Activated T-cell treated with anti-CD3 and anti-CD28 coated beads, Interleukin-2, amount 50 U/mL, for 1 hour (primary cell): ENCODE measurements around the gene AZU1.

Experiments
- DNase-seq: peaks from one replicate; pipeline ENCODE4 v3.0.0-alpha.2; 2020

The AZU1 gene, protein sequence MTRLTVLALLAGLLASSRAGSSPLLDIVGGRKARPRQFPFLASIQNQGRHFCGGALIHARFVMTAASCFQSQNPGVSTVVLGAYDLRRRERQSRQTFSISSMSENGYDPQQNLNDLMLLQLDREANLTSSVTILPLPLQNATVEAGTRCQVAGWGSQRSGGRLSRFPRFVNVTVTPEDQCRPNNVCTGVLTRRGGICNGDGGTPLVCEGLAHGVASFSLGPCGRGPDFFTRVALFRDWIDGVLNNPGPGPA

DNA sequence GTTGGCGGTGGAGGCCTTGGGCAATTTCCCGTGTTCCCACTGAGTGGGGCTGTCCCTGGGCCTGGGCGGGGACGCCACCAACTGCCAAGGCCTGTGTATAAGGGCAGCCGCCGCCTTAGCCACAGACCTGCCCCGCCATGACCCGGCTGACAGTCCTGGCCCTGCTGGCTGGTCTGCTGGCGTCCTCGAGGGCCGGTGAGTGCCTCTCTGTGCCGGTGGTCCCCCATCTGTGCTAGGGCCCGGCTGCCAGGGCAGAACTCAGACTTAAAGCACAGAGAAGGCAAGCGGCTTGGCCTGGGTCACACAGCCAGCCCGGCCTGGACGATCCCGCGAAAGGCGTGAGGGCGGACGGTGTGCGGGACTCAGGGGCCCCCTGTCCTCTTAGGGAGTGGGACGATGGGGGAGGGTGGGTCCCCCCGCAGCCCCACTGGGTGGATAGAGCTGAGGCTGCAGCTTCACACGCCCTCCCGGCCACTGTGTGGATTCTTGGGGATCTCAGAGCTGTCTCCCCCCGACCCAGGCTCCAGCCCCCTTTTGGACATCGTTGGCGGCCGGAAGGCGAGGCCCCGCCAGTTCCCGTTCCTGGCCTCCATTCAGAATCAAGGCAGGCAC lies at the start of gene AZU1:
AZU1 (plus strand) TSS at position 128 of the 612 bp plus-strand sequence; CDS start at position 138, 10 bp downstream.
- DNase-seq = no peak

GRCh38 chr19:778910-779653 lies 48.6 kb upstream of the AZU1 start:
- no peak for DNase-seq

DNA sequence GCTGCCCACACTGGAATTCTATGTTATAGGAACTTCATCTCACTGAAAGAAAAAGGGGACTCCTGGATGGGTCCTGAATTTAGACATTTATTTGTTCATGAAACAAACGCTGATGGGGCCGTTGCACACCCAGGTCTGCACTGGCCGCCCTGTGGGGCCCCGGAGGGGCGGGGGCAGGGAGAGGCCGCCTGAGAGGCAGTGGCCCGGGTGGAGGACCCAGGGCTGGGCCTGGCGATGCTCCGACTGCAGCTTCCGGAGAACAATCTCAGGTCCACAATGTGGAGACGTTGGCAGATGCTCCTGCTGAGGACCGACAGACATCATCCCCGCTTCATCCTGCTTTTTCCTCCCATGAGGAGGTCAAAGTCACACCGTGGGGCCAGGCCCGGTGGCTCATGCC lies 46.7 kb upstream of the AZU1 start:
- no peak for DNase-seq

- no peak for DNase-seq
These were observed 45.8 kb upstream of the AZU1 start for GRCh38 chr19:781800-782184.

GRCh38 chr19:782185-782877 lies 45.3 kb upstream of the AZU1 start:
- no peak for DNase-seq

DNA sequence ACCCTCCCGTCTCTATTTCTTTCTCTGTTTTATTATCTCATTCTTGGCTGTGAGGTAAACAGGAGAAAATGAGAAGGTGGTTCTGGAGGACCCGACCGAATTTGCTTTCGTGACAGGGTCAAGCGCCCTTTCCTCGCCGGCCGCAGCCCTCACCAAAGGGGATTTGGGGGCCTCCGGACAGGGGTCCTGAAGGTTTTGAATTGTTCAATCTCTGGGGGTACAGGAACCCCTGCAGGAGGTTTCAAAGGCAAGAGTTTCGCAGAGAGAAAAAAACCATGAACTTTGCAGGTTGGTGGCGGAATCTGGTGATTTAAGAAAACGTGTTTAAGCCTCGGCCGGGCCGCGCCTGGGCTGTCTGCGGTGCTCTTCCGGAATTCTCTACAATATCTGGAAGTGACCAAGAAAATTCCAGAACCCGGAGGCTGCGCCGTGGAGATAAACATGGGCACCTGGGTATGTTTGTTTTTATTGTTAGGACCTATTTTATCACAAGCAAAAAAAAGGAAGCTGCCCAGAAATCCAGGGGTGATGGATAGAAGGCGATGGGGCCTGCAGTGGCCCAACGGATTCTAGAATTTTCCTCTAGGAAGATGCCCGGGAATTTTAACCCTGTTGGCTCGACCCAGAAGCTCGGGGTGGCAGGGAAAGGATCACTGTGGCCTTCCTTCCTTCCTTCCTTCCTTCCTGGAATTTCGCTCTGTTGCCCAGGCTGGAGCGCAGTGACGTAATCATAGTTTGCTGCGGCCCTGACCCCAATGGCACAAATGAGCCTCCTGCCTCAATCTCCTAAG lies 44.6 kb upstream of the AZU1 start:
- no peak for DNase-seq

GRCh38 chr19:784541-784940 lies 43.1 kb upstream of the AZU1 start:
- DNase-seq = no peak

DNA sequence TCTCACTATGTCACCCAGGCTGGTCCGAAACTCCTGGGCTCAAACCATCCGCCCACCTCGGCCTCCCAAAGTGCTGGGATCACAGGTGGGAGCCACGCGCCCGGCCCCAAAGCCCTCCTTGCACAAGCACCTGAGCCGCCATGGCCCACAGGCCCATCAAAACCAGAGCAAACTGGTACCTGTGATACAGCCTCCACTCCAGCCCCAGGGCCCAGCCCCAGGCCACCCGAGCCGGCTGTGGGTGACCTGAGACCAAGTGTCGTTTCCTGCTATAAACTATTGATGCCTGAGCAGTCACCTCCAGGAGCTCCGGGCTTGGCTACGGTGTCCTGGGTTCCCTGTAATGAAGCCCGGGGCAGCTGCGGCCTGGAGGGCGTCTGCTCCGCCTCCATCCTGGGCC lies 40.1 kb upstream of the AZU1 start:
- DNase-seq = no peak

GRCh38 chr19:788686-788982 lies 39.0 kb upstream of the AZU1 start:
- DNase-seq = no peak

GRCh38 chr19:788983-789700 lies 38.5 kb upstream of the AZU1 start:
- no peak for DNase-seq

GRCh38 chr19:789701-790060 lies 38.0 kb upstream of the AZU1 start:
- DNase-seq = no peak

- DNase-seq = no peak
These were observed 36.5 kb upstream of the AZU1 start for GRCh38 chr19:791007-791566.

DNA sequence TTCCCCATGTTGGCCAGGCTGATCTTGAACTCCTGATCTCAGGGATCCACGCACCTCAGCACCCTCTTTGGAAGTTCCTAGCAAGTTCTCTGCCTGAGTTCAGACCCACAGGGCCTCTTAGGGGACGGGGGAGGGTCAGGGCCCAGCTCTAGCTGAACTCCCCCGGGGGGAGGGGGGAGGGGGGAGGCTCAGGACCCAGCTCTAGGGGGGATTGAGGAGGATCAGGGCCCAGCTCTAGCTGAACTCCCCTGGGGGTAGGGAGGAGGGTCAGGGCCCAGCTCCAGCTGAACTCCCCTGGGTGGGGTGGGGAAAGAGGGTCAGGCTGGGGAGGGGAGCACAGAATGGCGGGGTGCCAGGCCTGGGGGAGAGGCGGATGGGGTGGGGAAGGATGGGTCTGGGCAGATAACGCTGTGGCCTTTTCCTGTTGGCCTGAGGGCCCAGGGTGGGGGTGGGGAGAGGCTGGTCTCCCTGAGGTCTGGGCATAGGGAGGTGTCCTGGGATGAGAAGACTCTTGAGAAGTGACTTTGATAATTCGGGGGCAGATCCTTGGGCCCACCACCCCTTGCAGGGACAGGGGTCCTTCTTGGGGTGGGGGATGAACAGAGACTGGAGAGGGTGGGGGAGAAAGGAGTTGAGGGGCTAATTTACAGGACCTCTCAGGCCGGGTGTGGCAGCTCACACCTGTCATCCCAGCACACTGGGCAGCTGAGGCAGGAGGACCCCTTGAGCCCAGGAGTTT lies 35.9 kb upstream of the AZU1 start:
- DNase-seq = no peak

GRCh38 chr19:792306-792885 lies 35.2 kb upstream of the AZU1 start:
- no peak for DNase-seq

- DNase-seq = no peak
These were observed 33.8 kb upstream of the AZU1 start for GRCh38 chr19:793806-794205.

- no peak for DNase-seq
These were observed 32.5 kb upstream of the AZU1 start for GRCh38 chr19:795073-795611.

DNA sequence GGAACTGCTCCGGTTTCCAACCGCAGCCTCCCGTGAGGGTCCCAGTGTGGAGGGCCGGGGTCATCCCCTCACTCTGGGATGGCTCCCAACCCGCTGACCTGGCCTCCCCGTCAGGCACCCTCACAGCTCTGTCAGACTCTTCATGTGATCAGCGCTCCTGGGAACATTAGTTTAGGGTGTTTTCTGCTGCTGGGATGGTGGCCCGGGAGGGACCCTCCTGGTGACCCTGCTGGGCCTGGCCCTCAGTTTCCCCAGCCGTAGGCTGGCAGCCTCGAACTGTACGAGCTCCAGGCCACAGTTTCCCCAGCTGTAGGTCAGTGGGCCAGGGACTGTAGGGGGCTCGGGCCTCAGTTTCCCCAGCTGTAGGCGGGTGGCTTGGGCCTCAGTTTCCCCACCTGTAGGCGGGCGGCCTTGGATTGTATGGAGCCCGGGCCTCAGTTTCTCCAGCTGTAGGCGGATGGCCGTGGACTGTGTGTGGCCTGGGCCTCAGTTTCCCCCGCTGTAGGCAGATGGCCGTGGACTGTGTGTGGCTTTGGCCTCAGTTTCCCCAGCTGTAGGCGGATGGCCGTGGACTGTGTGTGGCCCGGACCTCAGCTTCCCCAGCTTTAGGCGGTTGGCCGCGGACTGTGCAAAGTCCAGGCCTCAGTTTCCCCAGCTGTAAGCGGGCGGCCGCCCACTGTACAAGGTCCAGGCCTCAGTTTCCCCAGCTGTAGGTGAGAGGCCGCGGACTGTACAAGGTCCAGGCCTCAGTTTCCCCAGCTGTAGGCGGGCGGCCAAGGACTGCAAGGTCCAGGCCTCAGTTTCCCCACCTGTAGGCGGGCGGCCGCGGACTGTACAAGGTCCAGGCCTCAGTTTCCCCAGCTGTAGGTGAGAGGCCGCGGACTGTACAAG lies 31.7 kb upstream of the AZU1 start:
- DNase-seq = no peak

GRCh38 chr19:796692-797527 lies 30.7 kb upstream of the AZU1 start, which contains the start of gene PTBP1:
PTBP1 (plus strand) TSS chr19:797452; CDS start chr19:797498, 46 bp downstream.
- peak; percentile 98 for DNase-seq
